Amniotic epithelial cell (primary cell): ENCODE measurements around the gene YIPF7.

ENCODE experiments used
- DNase-seq: peaks from one replicate; pipeline ENCODE4 v3.0.0-alpha.2; 2010; ENCODE audit warnings: low read depth

YIPF7 gene

DNA sequence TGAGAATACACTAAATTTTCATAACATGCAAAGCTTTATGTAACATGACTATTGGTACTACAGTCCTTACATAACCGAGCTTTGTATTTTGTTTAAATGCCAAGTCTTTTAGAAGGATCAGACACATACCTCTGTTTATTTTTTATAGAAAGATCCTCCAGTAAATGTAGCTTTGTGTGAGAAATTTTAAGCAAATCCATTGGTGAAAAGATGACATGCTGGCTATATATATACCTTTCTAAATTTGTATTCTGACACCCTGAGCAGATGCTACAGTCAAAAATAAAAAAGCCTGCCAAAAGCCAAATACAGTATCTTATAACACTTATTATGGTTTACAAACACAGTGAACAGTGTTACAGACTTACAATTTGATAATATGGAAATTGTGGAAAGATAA lies at the start of gene YIPF7:
Gene YIPF7 (minus strand): TSS at position 201 of the 400 bp plus-strand sequence. CDS start 1,525 bp downstream, outside the sequence.
- no peak for DNase-seq

DNA sequence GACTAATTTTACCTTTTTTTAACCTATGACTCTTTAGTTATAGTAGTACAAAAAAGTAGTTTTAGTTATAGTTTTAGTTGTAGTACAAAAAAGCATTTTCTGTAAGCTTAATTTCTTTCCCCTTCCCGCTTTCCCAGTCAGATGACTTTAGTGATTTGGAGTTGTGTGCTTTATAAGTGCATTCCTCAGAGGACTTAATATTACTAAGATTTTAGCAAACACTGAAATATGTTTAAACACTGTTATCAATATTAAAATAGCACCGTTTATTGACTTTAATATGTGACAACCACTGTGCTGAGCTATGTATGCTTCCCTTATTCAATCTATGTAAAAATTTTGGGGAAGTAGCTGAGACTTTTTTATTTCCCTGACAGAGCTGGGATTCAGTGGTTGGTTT lies 49.6 kb upstream of the YIPF7 start:
- no peak for DNase-seq

DNA sequence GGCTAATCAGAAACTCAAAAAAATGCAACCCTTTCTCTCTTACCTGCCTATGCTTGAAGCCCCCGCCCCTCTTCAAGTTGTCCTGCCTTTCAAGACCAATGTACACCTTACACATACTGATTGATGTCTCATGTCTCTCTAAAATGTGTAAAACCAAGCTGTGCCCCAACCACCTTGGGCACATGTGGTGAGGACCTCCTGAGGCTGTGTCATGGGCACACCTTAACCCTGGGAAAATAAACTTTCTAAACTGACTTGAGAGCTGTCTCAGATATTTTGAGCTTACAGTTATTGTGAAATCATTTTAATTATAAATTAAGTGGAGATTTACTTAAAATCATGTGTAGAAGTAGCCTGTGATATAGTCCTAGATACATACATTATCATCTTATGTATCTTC lies 49.0 kb upstream of the YIPF7 start:
- no peak for DNase-seq

- no peak for DNase-seq
Observed at GRCh38 chr4:44684648-44685047, 33.2 kb upstream of the YIPF7 start.

- DNase-seq: no peak
Observed at GRCh38 chr4:44679060-44679459, 27.6 kb upstream of the YIPF7 start.

GRCh38 chr4:44678094-44679041 lies 26.9 kb upstream of the YIPF7 start, which contains the start of gene GUF1:
Gene GUF1 (plus strand): TSS chr4:44678420. CDS start chr4:44678623, 203 bp downstream.
- peak; percentile 84 for DNase-seq

DNA sequence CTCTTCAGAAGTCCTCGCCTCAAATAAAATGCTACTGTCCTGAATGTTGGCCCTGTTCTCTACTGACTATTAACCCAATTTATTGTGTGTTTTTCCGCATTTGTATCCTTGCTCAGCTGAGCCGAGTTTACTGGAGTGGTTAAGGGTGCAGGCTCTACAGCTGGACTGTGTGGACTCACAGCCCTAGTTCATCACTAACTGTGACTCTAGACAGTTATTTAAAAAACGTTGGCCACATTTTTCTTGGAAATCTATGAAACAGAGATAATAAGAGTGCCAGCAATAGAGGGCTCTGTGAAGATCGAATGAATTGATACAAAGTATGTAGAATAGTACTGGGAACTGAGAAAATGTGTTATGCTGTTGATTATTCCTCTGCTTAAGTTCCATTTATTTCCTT lies 23.9 kb upstream of the YIPF7 start:
- DNase-seq: no peak

GRCh38 chr4:44674471-44674870 lies 23.0 kb upstream of the YIPF7 start:
- no peak for DNase-seq

GRCh38 chr4:44671636-44672035 lies 20.2 kb upstream of the YIPF7 start:
- DNase-seq: no peak

DNA sequence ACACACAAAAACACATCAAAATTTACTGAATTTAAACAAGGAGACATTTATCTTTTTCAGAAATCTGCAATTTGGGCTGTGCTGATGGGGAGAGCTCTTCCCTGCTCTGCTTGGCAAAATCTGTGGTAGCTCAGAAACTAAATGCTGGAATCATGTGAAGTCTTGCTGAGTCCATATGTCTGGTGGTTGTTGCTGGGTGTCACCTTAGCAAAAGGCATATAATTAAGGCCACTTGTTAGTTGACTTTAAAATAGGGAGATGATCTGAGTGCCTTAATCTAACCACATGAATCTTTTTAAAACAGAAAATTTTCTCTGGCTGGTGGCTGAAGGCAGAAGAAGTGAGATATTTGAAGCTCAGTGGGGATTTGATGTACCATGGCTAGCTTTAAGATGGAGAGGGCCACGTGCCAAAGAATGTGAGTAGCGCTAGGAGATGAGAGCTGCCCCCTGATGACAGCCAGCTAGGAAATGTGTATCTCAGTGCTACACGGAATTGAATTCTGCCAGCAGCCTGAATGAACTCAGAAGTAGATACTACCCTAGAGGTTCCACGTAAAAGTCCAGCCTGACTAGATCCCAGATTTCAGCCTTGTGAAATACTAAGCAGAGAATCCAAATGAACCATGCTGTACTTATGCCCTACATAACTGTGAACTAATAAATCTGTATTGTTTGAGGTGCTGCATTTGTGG lies 19.2 kb upstream of the YIPF7 start:
- DNase-seq: no peak

- DNase-seq: no peak
Observed at GRCh38 chr4:44668526-44668925, 17.1 kb upstream of the YIPF7 start.

DNA sequence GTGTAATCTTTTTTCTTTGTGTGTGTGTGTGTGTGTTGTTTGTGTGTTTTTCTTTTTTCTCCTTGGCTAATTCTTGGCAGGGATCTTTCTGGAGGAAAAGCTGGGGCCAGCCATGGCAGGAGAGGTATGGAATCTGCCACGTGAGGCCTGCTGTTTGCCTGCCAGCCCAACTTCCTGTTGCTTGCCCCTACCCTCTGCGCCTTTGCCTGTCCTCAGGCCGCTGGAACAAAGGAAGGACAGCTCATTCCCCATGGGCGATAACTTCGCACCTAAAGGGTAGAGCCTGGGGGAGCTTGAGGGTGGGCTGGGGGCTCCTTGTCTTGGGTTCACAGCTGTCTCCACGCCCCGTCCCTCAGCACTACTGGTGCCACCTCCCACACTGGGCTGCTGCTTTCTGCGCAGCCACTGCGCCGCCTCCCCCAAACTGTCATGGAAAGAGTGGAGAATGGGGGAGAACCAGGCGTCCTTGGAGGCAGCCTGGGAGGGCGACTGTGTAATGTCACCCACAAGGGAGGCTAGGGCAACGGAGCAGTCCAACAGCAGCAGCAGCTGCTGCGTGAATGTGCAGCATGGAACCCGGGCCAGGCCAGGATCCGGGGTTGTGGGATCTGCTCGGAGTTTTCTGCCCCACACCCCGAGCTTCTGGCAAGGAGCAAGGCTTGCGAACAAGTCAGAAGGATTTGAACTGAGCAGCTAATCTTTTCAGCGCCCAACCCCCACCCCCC lies 12.3 kb upstream of the YIPF7 start:
- DNase-seq: no peak

GRCh38 chr4:44662623-44663005 lies 11.2 kb upstream of the YIPF7 start:
- DNase-seq: no peak

- DNase-seq: no peak
Observed at GRCh38 chr4:44661940-44662622, 10.7 kb upstream of the YIPF7 start.

DNA sequence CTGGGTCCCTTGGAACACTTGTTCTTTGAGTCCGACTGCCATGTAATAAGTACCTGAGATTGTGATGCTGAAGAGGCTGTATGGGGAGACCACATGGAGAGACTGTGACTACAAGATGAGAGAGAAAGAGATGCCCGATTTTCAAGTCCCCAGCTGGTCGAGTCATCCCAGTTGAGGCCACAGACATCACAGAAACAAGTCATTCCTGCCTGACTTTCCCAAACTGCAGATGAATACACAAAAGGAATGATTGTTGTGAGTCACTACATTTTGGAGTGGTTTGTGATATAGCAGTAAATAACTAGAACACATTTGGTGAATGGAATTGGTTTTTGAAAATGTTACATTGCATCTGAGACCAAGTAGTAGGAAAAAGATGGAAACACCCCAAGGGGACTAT lies 9.0 kb upstream of the YIPF7 start:
- DNase-seq: no peak

DNA sequence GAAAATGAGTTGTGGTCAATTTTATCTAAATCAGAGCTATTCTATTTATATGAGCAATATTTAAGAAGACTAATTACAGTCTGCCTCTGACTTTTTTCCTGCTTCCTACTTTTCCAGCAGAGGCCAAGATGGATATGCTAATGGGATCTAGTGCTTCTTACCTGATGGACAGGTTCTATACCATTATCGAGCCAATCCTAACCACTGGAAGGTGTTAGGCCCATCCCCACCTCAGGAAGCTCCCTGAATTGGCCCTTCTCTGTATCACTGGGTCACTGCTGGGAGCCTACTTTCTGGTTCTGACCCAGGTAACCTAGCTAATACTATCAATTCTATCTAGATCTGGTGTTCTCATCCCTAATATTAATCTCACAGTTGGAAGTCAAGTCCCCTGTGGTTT lies 577 bp upstream of the YIPF7 start:
- no peak for DNase-seq

DNA sequence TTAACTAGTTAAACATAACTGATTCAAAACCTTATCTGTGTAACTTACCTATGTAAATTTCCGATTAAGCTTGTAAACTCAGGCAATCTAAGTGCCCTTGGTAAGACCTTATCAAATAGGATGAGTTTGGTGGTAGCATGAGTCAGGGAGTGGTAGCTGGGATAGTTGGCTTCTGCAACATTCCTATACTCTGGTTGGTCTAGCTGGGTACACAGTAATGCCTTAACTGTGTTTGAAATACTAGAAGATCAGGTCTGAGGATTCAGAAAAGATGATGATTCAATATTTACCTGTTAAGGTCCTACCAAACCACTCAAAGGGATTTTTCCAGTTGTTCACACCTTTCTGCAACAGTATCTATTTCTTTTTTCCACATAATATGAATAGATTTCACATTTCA lies 5.3 kb downstream of the YIPF7 start:
- DNase-seq: no peak

- no peak for DNase-seq
Observed at GRCh38 chr4:44638091-44638490, 13.3 kb downstream of the YIPF7 start.

DNA sequence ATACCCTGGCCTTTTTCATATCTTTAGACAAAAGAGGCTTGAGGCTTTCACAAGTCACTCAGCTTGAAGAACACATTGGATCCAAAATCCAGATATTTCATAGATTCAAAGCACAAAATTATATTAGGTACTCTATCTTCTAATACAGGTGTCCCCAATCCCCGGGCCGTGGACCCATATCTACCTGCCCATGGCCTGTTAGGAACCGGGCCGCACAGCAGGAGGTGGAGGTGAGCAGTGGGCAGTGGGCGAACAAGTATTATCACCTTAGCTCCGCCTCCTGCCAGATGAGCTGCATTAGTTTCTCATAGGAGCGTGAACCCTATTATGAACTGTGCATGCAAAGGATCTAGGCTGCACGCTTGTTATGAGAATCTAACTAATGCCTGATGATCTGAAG lies 18.7 kb downstream of the YIPF7 start:
- DNase-seq: no peak

- no peak for DNase-seq
Observed at GRCh38 chr4:44632089-44632488, 19.3 kb downstream of the YIPF7 start.

DNA sequence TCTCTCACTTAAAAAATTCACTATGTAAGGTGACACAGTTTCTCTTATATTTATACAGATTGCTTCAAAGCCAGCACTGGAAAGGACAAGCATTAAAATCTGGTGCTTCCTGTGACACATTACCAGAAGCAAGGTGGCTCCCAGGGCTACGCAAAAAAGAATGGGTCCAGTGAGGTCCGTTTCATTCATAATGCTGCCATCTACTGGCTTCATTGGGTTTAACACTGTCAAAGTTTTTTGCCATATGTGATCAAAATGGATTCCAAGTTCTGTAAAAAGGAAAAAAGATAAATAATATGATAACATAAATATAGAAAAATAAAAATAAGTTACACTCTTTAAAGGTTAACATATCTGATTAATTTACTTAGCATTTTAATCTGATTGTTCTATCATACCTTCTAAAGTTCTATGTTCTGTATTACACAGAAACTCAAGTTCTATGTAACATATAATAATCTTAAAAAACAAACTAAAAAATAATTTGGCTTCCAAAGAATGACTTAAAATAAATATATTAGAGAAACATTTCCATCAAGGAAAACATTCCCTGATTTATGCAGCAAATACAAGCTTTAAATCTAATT lies 22.1 kb downstream of the YIPF7 start:
- peak; percentile 34 for DNase-seq

DNA sequence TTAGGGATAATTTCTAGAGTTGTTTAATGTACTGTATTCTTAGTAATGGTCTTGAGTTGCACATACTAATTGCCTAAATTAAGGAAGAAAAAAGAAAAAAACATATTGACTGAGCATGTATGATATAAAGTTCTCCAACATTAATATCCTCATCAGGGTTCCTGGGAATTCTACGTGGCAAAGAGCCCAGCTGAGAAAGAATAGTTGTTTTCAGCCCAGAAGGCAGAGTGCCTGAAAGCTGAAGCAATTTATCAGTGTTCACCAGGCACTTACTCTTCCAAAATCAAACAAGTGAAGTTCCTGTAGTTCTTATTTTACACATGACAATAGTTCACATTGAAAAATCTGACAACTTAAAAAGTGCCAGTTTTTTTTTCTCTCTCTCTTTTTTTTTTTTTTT lies 27.7 kb downstream of the YIPF7 start:
- DNase-seq: no peak
